NCI-H2081 (cell line): ENCODE data around the gene MRGPRD.

Experiments used
- DNase-seq, 2 experiments: peaks; one replicate each; lab custom pipeline; 2025; lab: John Stamatoyannopoulos, UW

MRGPRD gene

GRCh38 chr11:68946416-68947090 lies 34.2 kb downstream of the MRGPRD start:
- no peak for DNase-seq

- no peak for DNase-seq
Observed at GRCh38 chr11:68942751-68943271, 38.0 kb downstream of the MRGPRD start.

GRCh38 chr11:68942095-68942620 lies 38.6 kb downstream of the MRGPRD start:
- no peak for DNase-seq

GRCh38 chr11:68941324-68942094 lies 39.3 kb downstream of the MRGPRD start:
- DNase-seq: no peak

GRCh38 chr11:68940651-68941323 lies 40.0 kb downstream of the MRGPRD start:
- no peak for DNase-seq

GRCh38 chr11:68939583-68940555 lies 40.9 kb downstream of the MRGPRD start:
- no peak for DNase-seq

- DNase-seq: no peak
Observed at GRCh38 chr11:68938816-68939582, 41.8 kb downstream of the MRGPRD start.

- no peak for DNase-seq
Observed at GRCh38 chr11:68938088-68938487, 42.7 kb downstream of the MRGPRD start.

- no peak for DNase-seq
Observed at GRCh38 chr11:68936676-68937620, 43.8 kb downstream of the MRGPRD start.

- no peak for DNase-seq
Observed at GRCh38 chr11:68936358-68936636, 44.5 kb downstream of the MRGPRD start.

- no peak for DNase-seq
Observed at GRCh38 chr11:68935516-68936357, 45.0 kb downstream of the MRGPRD start.

GRCh38 chr11:68935066-68935465 lies 45.7 kb downstream of the MRGPRD start:
- no peak for DNase-seq

- DNase-seq: no peak
Observed at GRCh38 chr11:68934666-68935065, 46.1 kb downstream of the MRGPRD start.

- no peak for DNase-seq
Observed at GRCh38 chr11:68934321-68934645, 46.5 kb downstream of the MRGPRD start.

GRCh38 chr11:68933605-68934320 lies 47.0 kb downstream of the MRGPRD start:
- DNase-seq: peak; percentile 55 to 78

GRCh38 chr11:68932933-68933577 lies 47.7 kb downstream of the MRGPRD start:
- DNase-seq: peak in 1 of 2 experiments; percentile 34

GRCh38 chr11:68932358-68932757 lies 48.4 kb downstream of the MRGPRD start:
- no peak for DNase-seq

GRCh38 chr11:68931911-68932310 lies 48.9 kb downstream of the MRGPRD start:
- DNase-seq: no peak
